Superior temporal gyrus (tissue), 1 donor: ENCODE results near the gene AKT2.

Source experiments
- DNase-seq: peaks from one replicate; pipeline ENCODE4 v3.0.0-alpha.2; 2016; ENCODE audit errors: extremely low spot score

Gene AKT2

DNA sequence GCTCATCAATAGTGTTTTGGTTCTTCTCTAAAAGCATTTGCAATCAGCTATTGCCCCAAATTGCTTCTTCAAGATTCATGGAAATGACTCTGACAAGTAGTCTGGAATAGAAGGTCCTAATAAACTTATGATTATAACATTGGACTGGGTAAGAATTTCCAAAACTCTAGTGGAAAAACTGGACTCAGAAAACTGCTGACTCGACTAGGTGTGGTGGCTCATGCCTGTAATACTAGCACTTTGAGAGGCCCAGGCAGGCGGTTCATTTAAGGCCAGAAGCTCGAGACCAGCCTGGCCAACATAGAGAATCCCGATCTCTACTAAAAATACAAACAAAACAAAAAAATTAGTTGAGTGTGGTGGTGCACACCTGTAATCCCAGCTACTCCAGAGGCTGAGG, 15.5 kb upstream of the AKT2 start:
- DNase-seq: no peak

DNA sequence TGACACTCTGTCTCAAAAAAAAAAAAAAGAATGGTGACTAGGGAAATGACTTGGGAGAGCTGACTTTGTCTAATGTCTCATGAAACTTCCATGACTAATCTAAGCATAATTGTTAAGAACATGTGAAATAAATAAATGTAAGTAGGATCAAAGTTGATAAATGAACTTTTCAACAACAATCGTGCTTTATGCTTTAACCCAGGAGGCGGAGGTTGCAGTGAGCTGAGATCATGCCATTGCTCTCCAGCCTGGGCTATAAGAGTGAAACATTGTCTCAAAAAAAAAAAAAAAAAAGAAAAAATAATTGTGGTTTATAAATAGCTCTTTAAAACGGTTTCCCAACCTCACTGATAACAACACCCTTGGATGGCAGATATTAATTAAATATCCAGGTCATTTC, 12.9 kb upstream of the AKT2 start:
- DNase-seq: no peak

DNA sequence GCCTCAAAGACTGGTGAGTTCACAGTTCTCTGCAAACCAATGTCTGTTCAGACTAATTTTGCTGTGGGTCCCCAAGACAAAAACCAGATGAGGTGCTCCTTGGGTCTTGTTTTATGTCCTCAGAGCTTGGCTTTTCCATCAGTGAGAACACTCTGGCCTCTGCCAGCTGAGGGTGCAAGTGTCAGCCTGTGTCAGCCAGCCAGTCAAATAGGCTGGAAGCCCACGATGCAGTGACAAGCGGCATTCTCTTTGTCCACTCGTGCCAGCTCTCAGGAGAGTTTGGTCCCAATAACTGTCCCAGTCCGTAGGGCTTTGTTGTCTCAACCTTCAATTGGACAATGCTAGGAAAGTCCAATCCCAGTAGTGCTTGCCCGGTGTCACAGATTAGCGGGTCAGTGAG, 9.4 kb upstream of the AKT2 start:
- peak; percentile 75 for DNase-seq

DNA sequence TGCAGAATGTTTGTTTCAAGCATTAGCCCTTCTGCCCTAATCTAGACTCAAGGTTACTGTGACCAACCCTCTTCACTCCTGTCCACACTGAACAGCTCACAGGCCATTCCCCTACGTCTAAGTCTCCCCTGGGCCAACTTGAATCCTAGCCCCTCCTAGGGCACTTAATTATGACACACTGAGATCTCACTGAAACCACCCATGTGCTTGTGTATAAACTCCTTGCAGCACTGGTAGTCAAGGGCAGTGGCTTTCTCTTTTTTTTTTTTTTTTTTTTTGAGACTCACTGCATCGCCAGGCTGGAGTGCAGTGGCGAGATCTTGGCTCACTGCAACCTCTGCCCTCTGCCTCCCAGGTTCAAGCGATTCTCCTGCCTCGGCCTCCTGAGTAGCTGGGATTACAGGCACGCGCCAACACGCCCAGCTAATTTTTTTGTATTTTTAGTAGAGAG, 1.9 kb upstream of the AKT2 start:
- no peak for DNase-seq

DNA sequence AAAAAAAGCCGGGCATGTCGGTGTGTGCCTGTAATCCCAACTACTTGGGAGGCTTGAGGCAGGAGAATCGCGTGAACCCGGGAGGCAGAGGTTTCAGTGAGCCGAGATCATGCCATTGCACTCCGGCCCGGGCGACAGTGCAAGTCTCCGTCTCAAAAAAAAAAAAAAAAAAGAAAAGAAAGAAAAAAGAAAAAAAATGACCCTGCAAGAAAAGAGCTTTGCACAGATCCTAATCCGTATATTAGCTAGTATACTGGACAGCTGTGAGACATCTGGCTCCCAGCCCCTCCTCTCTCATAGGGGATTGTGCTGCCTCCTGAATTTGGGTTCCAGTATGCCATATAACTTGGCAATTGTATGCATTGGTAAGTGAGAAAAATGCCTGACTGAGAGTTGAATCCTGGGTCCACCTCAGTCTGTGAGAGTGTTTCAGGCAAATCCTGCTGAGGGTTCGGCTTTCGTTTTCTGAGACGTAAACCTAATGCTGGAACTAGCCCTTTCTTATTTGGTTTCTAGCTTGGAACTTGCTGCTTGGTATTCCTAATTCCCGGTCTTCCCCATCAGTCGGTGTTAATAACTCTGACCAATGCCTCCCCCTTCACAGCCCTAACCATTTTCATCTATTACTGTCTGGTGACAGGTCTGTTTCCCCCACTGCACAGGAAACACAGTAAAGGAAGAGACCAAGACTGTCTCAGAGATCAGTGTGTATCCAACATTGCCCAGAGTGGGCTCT, 1.3 kb upstream of the AKT2 start:
- DNase-seq: no peak

DNA sequence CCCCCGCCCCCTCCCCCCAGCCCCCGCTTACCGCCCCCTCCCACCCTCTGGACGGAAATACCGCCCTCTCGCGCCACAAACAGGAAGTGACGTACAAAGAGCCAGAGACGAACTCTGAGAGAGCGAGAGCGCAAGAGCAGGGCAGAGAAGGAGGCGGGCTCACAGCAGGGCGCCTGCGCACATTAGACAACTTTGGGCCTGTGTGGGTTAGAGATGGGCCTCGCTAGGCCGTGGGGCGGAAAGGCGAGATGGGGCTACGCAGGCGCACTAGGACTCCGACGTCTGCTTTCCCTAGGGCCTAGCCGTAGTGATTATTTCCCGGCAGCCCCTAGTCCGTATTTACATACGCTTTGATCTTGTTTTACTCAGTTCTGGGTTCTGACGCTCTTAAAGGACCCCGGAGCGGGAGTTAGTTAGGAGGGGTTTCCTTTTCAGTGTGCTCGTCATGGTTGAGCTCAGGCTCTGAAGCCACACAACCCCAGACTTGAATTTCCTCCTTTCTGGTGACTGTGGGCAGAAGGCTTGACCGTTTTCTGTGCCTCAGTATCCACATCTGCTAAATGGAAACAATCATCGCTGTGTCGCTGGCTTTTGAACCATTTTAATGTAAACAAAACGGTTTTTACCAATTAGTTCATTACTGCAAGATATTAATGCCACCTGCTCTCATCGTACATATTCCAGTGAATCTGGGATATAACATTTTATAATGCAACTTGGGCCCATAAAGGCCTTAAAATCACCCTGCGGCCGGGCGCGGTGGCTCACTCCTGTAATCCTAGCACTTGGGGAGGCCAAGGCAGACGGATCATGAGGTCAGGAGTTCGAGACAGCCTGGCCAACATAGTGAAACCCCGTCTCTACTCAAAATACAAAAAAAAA, 449 bp upstream of the AKT2 start:
- peak; percentile 100 for DNase-seq

DNA sequence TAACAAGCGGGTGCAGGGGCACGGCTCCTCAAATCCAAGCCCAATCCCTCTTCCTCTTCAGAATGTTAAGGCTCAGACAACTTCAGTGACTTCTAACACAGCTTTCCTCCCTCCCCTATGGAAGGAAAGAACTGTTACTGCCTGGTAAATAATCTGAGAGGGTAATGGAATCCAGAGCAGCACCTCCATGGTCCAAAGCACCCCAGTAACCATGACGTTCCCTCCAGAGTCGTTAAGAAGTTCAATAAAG, 969 bp downstream of the AKT2 start:
- DNase-seq: no peak

DNA sequence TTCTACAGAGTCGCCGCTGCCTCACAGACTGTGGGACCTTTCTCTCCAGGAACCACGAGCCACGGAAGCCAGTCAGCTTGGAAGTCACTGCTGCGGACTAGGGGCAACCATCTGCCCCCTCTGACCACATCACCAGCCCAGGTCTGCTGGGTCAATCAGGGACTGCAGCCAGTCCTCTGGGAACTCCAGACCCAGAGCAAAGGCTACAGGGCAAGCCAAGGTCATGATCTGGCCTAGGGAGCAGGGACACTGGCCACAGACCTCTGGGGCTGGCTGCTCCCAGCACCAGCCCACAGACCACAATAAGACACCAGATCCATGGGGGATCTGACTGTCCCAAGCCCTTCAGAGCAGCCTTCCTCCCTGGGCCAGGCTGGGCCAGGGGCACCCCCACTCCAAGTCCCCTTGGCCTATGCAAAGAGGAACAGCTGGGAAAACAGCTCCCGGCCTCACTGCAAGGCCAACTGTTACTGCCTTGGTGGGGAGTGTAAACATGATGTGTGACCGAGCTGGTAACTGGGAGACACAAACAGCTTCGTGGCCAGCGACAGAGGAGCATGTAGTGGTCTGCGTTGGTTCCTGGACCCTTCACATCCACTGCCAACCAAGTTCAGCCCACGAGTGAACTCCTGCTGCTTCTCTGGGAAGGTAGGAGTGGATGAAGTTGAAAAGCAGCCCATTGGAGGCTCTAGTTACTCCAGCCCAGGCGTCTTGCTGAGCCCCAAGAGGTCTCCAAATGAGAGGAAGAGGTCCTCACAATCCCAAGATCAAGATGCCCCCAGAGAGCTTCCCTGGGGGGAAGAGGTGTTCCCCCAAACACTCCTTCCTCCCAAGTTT, 1.5 kb downstream of the AKT2 start:
- no peak for DNase-seq

DNA sequence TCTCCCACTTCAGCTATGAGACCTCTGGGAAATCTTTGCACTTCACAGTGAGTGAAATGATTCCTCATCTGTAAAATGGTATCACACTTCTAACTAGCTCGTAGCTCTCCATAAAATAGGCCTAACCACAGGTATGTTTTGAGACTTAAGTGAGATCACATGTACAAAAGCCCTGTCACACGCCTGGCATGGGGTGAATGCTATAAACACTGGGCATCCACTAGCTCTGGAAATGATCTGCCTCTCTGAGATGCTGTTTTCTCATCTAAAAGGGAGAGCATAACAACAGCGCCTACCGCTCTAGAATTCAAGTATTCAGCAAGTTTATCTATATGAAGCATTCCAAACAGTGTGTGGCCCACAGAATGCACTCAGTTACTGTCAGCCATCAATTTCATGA, 2.2 kb downstream of the AKT2 start:
- DNase-seq: no peak

DNA sequence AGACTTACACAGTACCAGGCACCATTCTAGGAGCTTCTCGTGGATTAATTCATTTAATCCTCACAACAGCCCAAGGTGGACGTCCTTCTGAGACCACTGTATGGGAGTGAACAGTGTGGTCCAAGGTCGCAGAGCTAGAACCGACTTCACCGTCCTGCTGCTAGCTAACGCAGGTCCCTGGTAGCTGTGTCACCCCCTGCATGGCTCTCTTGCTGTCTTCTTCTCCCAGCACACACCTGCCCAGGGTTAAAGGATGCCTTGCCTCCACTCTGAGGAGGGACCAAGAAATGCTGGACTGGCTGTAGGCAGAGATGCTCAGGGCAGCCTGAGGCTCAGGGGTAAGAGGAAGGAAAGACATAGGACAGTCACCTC, 3.0 kb downstream of the AKT2 start:
- no peak for DNase-seq

DNA sequence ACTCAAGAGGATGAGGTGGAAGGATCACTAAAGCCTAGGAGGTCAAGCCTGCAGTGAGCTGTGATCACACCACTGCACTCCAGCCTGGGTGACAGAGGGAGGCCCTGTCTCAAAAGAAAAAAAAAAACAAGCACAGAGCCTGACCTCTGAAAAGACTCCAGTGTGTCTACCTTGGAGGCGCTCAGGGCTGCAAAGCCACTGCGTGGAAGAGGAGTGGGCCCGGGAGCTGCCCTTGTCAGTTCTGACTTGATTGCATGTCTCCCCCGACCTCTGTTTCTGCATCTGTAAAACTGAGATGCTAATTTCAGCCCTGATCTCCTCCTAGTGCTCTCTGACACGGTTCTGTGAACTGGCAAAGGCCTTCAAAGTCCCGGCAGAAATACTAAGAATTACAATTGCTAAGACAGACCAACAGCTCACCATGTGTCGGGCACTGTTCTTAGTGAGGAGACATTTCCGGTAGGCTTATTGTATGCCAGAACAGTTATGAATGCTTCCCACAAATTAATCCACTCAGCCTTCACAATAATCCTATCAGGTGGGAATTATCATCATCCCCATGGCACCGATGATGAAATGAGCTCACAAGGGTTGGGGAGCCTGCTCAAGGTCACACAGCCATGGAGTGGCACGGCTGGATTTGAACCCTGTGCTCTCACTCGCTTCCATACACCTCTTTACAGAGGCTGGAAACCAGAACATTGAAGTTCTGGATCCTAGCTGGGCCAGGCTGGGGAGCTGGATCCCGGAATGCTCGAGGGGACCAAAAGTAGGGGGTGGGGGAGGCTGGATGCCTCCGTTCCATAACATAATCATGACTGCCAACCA, 3.5 kb downstream of the AKT2 start:
- no peak for DNase-seq

DNA sequence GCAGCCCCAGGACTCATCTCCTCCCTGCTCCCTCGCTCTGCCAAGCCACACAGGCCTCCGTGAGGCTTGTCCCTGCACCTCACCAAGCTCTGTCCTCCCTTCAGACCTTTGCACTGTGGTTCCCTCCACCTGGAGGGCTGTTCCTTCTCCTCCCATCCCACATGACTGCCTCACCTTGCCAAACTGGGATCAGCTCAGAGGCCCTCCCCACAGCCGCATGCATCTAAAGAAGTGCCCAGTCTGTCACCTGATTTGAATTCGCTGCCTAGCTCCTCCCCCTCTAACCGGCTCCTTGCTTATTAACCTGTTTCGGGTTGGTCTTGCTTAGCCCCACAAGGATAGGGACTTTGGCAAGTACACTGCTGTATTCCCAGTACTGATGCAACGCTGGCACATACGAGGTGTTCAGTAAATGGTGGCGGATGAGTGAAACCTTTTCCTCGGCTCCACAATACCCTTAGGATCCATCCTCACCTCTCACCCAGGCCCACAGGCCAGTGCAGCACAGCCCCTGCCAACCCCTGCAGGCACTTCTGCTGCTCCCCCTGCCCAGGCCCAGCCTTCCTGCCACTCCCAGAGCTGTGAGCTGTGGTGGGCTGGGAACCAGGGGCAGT, 4.4 kb downstream of the AKT2 start:
- no peak for DNase-seq

DNA sequence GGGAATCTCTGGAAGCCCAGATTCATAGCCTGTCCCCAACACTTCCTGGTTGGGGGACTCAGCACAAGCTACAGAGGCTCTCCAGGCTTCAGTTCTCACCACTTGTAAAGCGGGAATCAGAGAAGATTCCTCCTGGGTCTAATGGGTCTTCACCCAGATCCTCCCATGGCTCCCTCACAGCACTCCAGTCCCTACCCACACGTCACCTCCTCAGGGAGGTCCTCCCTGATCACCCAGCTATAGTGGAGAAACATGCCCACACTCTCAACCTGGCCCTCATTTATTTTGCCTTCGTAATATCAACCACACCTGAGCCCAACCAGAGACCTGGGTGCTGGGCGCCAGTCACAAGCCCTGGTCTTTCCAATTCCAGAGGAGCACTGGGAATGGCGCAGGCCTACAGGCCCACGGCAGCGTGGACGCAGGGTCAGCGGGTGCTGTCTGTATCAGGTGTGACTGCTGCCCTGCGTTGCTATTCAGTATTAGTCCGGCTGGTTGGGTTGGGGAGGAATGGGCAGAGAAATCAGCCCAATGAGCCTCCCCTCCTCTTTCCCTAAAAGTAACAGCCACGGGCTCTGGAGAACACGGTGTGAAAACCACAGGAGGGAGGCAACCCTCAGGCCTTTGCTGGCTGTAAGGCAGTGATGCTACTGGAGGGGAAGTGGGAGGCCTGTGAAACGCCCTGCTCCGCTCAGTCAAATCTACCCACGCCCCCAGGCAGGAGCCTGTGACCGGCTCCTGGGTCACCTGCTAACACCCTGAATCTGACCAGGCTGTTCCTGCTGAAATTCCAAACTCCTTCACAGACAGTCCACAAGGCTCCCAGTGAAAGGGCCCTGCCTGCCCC, 5.2 kb downstream of the AKT2 start:
- DNase-seq: no peak

DNA sequence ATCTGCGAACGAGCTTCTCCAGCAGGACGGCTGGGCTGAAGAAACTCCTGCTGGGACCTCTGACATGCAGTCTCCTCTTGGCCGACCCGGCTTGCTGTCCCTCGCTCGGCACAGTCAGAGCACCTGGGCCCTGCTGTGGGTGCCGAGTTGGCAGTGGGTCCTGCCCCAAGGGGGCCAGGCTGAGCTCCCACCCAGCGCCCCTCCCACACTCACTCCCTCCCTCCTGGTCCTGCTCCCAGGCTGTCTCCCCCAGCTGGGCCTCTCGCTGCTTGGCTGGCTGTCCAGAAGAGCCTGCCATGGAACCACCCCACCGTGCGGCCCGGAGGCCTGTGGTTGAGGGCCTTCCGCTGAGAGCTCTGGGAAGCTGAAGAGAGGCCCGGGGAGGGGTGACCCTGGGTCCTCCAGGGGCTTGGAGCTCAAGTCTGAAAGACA, 6.0 kb downstream of the AKT2 start:
- no peak for DNase-seq

DNA sequence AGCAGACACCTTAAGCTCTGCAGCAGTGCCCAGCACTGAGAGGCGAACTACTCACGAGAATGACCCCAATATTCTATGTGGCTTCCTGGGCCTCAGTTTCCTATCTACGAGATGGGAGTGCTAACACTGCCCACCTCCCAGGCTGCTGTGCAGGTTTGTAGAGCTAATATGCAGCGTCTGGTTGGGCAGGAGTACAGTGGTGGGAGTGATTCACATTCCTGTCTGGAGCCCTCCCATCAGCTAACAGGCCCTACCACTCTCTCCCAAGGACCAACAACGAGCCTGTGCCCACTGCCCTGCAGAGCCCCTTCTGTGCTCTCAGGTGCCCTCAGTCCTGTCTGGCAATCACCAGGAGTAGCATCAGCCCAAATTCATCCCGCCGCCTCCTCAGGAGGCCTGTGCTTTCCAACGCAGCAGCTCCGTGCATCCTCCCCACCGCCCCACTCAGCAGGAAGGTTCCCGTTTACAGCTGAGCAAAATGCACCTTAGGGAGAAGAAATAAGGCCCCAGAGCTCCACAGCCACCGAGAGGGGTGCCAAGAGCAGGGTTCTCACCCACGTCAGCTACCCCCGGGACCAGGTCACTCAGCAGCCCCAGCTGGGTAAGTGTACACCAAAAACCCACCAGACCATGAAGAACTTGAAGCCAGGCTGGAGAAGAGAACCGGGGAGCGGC, 6.6 kb downstream of the AKT2 start:
- DNase-seq: no peak

DNA sequence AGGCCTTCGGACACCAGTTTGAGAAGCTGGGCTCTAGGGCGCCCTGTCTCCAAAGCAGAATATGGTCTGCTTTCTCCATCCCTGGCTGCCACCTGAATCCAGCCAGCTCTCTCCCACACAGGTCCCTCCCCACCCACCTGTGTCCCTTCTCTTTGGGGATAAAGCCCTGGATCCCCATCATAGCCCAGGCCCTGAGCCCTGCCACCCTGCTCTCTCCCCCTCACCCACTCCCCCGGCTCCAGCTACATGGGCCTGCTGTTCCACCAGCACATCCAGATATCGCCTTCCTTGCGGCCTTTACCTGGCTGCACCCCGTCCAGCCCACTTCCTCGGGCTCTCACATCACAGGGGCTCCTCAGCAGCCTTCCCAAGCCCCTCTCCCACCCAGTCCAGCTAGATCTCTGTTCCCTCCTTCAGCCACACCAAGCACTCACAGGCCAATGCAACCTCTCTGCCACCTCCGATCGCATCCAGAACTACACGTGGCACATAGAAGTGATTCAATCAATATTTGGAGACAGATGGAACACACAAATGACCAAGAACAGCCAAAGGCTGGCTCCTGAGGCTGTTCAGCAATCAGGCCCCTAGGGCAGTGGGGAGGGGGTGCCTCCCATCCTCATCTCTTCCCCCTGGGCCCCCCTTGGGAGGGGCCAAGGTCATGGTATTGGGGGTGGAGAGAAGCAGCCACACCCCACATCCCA, 7.6 kb downstream of the AKT2 start:
- no peak for DNase-seq

DNA sequence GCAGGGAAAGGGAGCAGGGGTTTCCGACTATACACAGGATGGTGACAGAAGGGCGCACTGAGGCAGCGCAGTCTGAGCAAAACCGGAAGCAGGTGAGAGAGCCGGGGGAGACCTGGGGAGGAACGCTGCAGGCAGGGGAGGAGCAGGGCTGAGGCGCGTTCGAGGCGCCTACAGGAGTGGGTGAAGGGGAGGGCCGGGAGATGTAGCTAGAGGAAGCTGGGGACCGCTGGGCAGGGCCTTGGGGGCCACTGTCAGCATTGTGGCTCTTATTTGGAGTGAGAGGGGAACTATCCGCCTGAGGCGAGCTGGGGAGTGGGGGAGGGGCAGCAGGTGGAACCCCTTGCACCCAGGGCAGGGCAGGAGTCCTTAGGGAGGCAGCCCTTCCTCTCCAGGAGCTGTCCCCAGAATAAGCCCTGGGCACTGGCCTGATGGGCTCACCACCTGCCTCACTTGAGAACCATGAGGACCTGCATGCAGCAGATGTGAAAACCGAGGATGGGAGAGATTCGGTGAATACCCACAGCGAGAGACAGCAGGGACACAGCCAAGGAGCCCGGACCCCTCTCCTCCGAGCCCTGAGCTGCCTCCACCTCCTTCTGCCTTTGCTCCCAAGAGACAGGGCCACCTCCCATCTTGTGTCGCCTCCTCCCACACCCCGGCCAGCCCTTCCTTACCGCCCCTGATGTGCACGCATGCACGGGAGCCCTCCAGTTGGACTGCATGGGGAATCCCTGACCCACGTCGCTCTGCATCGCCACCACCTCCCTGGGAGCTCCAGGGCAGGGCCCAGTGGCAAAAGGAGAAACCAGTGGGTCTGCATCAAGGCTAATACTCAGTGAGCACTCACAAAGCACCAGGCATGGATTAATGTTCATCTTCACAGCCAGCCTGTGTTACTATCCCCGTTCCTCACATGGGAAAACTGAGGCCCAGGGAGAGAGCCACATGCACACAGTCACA, 10.3 kb downstream of the AKT2 start:
- DNase-seq: no peak
